ENCODE results near the gene GEMIN8. TPM values are rescaled to one million over a fixed set of nuclear protein-coding genes. Genes with fewer than 3 reads are reported as not detected.

Gene GEMIN8
- total RNA-seq, 1 donor from 2014 or later, result 19.8 TPM

DNA sequence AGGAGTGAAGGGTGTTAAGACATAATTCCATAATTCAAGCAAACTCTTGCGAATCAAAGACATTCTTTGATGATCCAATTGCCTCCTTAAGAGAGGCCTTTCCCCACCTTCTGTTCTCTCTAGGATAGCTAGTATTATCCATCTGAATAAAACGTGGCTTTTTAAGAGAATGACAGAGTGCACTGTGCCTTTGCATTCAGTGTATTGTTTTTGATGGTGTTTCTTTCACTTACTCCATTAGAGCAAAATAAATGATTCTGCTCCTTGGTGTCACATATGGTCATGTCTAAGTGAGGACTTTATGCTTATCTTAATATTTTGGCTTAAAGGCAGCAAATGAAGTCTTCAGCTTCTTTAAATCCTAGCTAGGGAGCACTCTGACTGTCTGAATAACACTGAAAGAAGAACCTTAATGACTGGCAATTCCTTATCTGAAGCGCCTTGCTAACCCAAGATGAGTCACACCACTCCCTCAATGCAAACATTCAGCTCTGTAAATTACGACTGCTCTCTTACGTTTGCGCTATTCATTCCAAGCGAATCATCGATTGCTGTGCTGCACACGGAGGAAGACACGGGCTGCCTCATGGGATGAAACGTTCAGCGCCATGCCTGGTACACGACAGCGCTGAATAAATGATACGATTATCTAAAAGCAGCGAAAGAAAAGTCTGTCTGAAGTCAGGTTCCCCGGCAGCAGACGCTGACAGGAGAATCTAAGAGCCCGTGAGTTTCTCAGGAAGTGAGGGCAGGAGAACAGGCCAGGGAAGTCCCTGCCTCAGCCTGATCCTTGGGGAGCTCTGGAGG lies 35.1 kb upstream of the GEMIN8 start:
- Mint-ChIP-seq H3K4me3 (no peak overlapping the region), H3K4me1 (ENCODE audit: unreplicated experiment) (no peaks in the 10 kb centered on the region), H3K27me3 (no peaks in the 10 kb centered on the region), H3K36me3 (no peaks in the 10 kb centered on the region), H3K9me3 (peaks cover 5% of the 10 kb centered on the region), H3K27ac (no peak overlapping the region)
- DNase-seq (ENCODE audit: extremely low spot score, unreplicated experiment), result no peak
- TF ChIP-seq, protein P1, sequence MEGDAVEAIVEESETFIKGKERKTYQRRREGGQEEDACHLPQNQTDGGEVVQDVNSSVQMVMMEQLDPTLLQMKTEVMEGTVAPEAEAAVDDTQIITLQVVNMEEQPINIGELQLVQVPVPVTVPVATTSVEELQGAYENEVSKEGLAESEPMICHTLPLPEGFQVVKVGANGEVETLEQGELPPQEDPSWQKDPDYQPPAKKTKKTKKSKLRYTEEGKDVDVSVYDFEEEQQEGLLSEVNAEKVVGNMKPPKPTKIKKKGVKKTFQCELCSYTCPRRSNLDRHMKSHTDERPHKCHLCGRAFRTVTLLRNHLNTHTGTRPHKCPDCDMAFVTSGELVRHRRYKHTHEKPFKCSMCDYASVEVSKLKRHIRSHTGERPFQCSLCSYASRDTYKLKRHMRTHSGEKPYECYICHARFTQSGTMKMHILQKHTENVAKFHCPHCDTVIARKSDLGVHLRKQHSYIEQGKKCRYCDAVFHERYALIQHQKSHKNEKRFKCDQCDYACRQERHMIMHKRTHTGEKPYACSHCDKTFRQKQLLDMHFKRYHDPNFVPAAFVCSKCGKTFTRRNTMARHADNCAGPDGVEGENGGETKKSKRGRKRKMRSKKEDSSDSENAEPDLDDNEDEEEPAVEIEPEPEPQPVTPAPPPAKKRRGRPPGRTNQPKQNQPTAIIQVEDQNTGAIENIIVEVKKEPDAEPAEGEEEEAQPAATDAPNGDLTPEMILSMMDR (conservative IDR thresholded peaks at IDR 0.05), result no peak

DNA sequence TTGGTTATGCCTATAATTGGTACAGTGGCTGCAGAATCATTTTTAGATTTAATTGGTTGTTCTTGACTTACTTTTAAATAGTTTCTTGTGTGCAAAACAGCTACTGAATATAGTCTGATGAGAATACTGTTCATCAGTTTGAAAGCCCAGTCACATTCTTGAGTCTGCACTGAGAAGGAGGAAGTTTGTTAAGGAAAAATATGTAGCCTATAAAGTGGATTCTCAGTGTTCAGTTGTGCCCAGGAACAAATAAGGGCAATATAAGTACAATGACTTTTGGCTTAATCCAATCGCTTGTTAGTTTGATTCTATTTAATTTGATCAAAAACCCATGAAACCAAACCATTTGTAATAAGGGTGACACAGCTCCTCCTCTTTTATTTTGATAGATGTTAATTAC lies 32.8 kb upstream of the GEMIN8 start:
- H3K4me3 Mint-ChIP-seq, result no peak overlapping the region
- no peaks in the 10 kb centered on the region for H3K36me3 Mint-ChIP-seq

DNA sequence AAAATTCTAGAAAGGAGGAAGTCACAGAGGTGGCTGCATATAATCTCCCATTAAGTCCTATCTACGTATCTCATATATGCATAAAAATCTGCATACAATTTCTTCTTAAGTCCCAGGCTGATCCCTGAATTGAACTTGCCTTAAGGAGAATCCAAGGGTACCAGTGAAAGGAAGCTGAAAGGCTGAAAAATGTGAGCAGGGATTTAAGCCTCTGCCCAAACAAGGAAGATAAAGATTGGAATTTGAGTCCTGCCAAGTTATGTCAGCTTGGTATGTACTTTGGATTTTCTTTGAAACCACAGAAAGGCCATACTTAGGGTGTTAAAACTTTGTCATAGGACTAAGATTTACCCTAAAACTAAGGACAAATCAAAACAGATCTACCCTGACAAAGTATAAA lies 26.5 kb upstream of the GEMIN8 start:
- H3K4me3 Mint-ChIP-seq, result no peak overlapping the region
- no peaks in the 10 kb centered on the region for H3K36me3 Mint-ChIP-seq
- H3K4me1 Mint-ChIP-seq (ENCODE audit: unreplicated experiment), result no peaks in the 10 kb centered on the region
- TF ChIP-seq, protein P1 (conservative IDR thresholded peaks at IDR 0.05), result no peak
- no peaks in the 10 kb centered on the region for H3K9me3 Mint-ChIP-seq
- no peak for DNase-seq (ENCODE audit: extremely low spot score, unreplicated experiment)
- H3K27ac Mint-ChIP-seq, result no peak overlapping the region
- H3K27me3 Mint-ChIP-seq, result no peaks in the 10 kb centered on the region

More for the DNA sequence above, 32.8 kb upstream of the GEMIN8 start:
- TF ChIP-seq, protein P1 (conservative IDR thresholded peaks at IDR 0.05), result no peak
- no peak overlapping the region for H3K27ac Mint-ChIP-seq
- no peaks in the 10 kb centered on the region for H3K27me3 Mint-ChIP-seq
- no peaks in the 10 kb centered on the region for H3K4me1 Mint-ChIP-seq (ENCODE audit: unreplicated experiment)
- DNase-seq (ENCODE audit: extremely low spot score, unreplicated experiment), result no peak
- H3K9me3 Mint-ChIP-seq, result no peaks in the 10 kb centered on the region

DNA sequence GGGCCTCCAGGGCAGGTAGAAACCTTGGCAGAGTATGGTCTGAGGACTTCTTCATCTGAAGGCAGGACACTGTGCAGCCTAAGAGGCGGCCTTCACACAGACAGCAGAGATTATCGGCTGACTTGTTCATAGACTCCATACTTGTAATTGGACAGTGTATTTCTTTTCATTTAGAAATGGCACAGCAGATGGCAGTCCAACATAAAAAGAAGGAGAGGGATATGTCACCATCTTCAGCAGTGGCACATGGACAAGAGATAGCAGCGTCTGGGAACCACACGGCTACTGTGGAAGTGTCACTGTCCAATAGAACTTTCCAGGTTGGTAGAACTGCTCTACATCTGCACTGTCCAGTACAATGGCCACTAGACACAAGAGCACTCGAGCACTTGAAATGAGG lies 21.7 kb upstream of the GEMIN8 start:
- peaks cover 5% of the 10 kb centered on the region for H3K9me3 Mint-ChIP-seq
- no peaks in the 10 kb centered on the region for H3K36me3 Mint-ChIP-seq
- H3K27ac Mint-ChIP-seq, result no peak overlapping the region
- no peak for DNase-seq (ENCODE audit: extremely low spot score, unreplicated experiment)
- H3K27me3 Mint-ChIP-seq, result no peaks in the 10 kb centered on the region
- H3K4me3 Mint-ChIP-seq, result no peak overlapping the region
- TF ChIP-seq, protein P1 (conservative IDR thresholded peaks at IDR 0.05), result no peak
- no peaks in the 10 kb centered on the region for H3K4me1 Mint-ChIP-seq (ENCODE audit: unreplicated experiment)

DNA sequence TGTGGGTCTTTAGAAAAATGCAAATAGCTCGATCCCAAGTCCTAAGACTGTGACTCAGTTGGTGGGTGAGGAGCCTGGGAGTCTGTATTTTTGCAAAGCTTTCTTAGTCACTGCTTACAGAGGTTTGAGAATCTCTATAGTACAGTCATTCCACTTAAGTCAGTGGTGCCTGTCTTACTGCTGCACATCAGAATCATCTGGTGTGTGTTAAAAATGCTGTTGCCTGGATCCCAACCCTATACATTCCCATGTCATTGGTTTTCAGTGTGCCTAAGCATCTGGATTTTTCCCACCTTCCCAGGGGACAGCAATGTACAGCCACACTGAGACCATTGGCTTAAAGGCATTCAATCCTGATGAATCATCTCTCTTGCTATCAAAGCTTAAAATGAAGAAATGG lies 21.0 kb upstream of the GEMIN8 start:
- no peak overlapping the region for H3K27ac Mint-ChIP-seq
- H3K4me1 Mint-ChIP-seq (ENCODE audit: unreplicated experiment), result no peaks in the 10 kb centered on the region
- H3K9me3 Mint-ChIP-seq, result peaks cover 5% of the 10 kb centered on the region
- no peaks in the 10 kb centered on the region for H3K27me3 Mint-ChIP-seq
- no peaks in the 10 kb centered on the region for H3K36me3 Mint-ChIP-seq
- no peak for DNase-seq (ENCODE audit: extremely low spot score, unreplicated experiment)
- H3K4me3 Mint-ChIP-seq, result no peak overlapping the region
- TF ChIP-seq, protein P1 (conservative IDR thresholded peaks at IDR 0.05), result no peak
